HEK293 (cell line): ENCODE measurements around the gene METTL16.
A peak's percentile ranks its signal among the peaks of the same experiment; 100 is the strongest.
"Not testable (repeated sequence)": the region's sequence is repeated elsewhere in the genome, so short reads cannot be mapped to it uniquely, and the experiment has no call there.

Experiments
- CTCF ChIA-PET: fragments of 350-600 bp; formaldehyde crosslinking; extraction: SDS; loops from one replicate; lab custom pipeline; 2021; ENCODE audit warnings: antibody characterized with exemption; lab: Yijun Ruan, JAX
- POLR2A ChIA-PET: fragments of 300-600 bp; formaldehyde crosslinking; extraction: SDS; loops from one replicate; lab custom pipeline; 2020; ENCODE audit warnings: antibody characterized with exemption, inconsistent platforms; lab: Yijun Ruan, JAX
- H3K27ac ChIP-seq: fragments of 200-500 bp; sonication (Bioruptor generic); 2 replicates; pipeline ENCODE4 v1.5.1; 2014; ENCODE audit warnings: low read depth, low read length, control low read depth, inconsistent platforms; ENCODE audit errors: extremely low read depth
- H3K36me3 ChIP-seq, 2 experiments: fragments of 200-500 bp in 1 of 2; sonication (Bioruptor generic) in 1 of 2; 1 replicate in 1 of 2; 2 replicates in 1 of 2; pipeline ENCODE4 v1.5.1; 2014 to 2017; ENCODE audit warnings: inconsistent platforms in 2 of 2, low read length in 2 of 2; ENCODE audit not compliant: control insufficient read depth in 2 of 2, insufficient read depth in 1 of 2
- H3K4me1 ChIP-seq: fragments of 200-500 bp; sonication (Bioruptor generic); 2 replicates; pipeline ENCODE4 v1.5.1; 2014; ENCODE audit warnings: mild to moderate bottlenecking, low read length, inconsistent platforms; ENCODE audit not compliant: control insufficient read depth, insufficient read depth
- H3K4me3 ChIP-seq: 2 replicates; pipeline ENCODE4 v1.5.1; 2011; ENCODE audit warnings: low read depth, mild to moderate bottlenecking, control low read depth, low read length, moderate library complexity
- H3K9me3 ChIP-seq: fragments of 200-500 bp; sonication (Bioruptor generic); 2 replicates; pipeline ENCODE4 v1.5.1; 2014; ENCODE audit warnings: low read depth, low read length, inconsistent platforms; ENCODE audit not compliant: control insufficient read depth, insufficient read depth
- GFI1B ChIP-seq: fragments of 450-650 bp; formaldehyde crosslinking; IDR thresholded peaks from 2 replicates; pipeline ENCODE4 v1.5.1; 2016; ENCODE audit warnings: missing biosample characterization, missing genetic modification characterization
- ZBTB1 ChIP-seq: fragments of 450-650 bp; formaldehyde crosslinking; IDR thresholded peaks from 2 replicates; pipeline ENCODE4 v1.5.1; 2016; ENCODE audit warnings: missing biosample characterization, missing genetic modification characterization
- ZBTB8A ChIP-seq: fragments of 450-650 bp; formaldehyde crosslinking; IDR thresholded peaks from 2 replicates; pipeline ENCODE4 v1.5.1; 2016; ENCODE audit warnings: missing biosample characterization, missing genetic modification characterization
- ZNF146 ChIP-seq: fragments of 450-650 bp; formaldehyde crosslinking; IDR thresholded peaks from 2 replicates; pipeline ENCODE4 v1.5.1; 2016; ENCODE audit warnings: missing biosample characterization, missing genetic modification characterization
- ZNF157 ChIP-seq: fragments of 450-650 bp; formaldehyde crosslinking; IDR thresholded peaks from 2 replicates; pipeline ENCODE4 v1.5.1; 2016; ENCODE audit warnings: missing biosample characterization, missing genetic modification characterization
- ZNF404 ChIP-seq: fragments of 450-650 bp; formaldehyde crosslinking; IDR thresholded peaks from 2 replicates; pipeline ENCODE4 v1.5.1; 2017; ENCODE audit warnings: missing biosample characterization, missing genetic modification characterization
- ZNF423 ChIP-seq: fragments of 450-650 bp; formaldehyde crosslinking; IDR thresholded peaks from 2 replicates; pipeline ENCODE4 v1.5.1; 2016; ENCODE audit warnings: missing biosample characterization, missing genetic modification characterization
- ZNF555 ChIP-seq: fragments of 450-650 bp; formaldehyde crosslinking; conservative IDR thresholded peaks from 2 replicates; pipeline ENCODE4 v1.5.1; 2017; ENCODE audit warnings: missing biosample characterization, mild to moderate bottlenecking, missing genetic modification characterization, inconsistent platforms
- ZNF585B ChIP-seq: fragments of 450-650 bp; formaldehyde crosslinking; IDR thresholded peaks from 2 replicates; pipeline ENCODE4 v1.5.1; 2016; ENCODE audit warnings: missing biosample characterization, missing genetic modification characterization
- ZNF660 ChIP-seq: fragments of 450-650 bp; IDR thresholded peaks from 2 replicates; pipeline ENCODE4 v1.5.1; 2018; ENCODE audit warnings: missing biosample characterization, mild to moderate bottlenecking, missing genetic modification characterization
- ZNF677 ChIP-seq: fragments of 450-650 bp; IDR thresholded peaks from 2 replicates; pipeline ENCODE4 v1.5.0; 2018; ENCODE audit warnings: missing biosample characterization, mild to moderate bottlenecking, missing genetic modification characterization, moderate library complexity
- TF ChIP-seq, protein P1 (sequence below): fragments of 450-650 bp; formaldehyde crosslinking; IDR thresholded peaks from 2 replicates; pipeline ENCODE4 v1.5.1; 2016; ENCODE audit warnings: missing biosample characterization, missing genetic modification characterization, borderline replicate concordance
- TF ChIP-seq, protein P2 (sequence below): fragments of 450-650 bp; formaldehyde crosslinking; IDR thresholded peaks from 2 replicates; pipeline ENCODE4 v1.5.1; 2017; ENCODE audit warnings: missing biosample characterization, missing genetic modification characterization
- TF ChIP-seq, protein P3 (sequence below): IDR thresholded peaks from 2 replicates; pipeline ENCODE4 v1.6.1; 2011; ENCODE audit warnings: mild to moderate bottlenecking, low read depth, low read length, borderline replicate concordance
- TF ChIP-seq, protein P4 (sequence below): fragments of 450-650 bp; formaldehyde crosslinking; IDR thresholded peaks from 2 replicates; pipeline ENCODE4 v1.5.1; 2016; ENCODE audit warnings: missing biosample characterization, missing genetic modification characterization

Gene METTL16

DNA sequence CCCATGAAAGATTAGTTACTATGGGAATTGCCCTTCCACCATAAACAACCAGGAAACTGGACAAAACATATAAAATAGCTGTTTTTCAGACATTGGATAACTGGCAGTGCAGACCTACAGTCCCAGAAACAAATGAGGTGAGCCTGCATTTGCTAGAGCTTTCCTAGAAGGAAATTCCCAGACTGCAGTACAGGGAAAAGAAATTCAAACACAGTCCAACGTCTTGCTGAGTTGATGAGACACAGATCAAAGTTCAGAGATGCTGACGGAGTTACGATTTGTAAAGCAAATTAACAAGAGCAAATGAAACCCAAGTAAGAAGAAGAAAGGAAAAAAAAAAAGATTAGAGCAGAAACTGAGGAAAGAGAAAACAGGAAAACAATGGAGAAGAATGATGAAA lies 69.5 kb downstream of the METTL16 start (continued):
- TF ChIP-seq, protein P1, sequence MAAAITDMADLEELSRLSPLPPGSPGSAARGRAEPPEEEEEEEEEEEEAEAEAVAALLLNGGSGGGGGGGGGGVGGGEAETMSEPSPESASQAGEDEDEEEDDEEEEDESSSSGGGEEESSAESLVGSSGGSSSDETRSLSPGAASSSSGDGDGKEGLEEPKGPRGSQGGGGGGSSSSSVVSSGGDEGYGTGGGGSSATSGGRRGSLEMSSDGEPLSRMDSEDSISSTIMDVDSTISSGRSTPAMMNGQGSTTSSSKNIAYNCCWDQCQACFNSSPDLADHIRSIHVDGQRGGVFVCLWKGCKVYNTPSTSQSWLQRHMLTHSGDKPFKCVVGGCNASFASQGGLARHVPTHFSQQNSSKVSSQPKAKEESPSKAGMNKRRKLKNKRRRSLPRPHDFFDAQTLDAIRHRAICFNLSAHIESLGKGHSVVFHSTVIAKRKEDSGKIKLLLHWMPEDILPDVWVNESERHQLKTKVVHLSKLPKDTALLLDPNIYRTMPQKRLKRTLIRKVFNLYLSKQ (tag by site-specific recombination), result no peak

DNA sequence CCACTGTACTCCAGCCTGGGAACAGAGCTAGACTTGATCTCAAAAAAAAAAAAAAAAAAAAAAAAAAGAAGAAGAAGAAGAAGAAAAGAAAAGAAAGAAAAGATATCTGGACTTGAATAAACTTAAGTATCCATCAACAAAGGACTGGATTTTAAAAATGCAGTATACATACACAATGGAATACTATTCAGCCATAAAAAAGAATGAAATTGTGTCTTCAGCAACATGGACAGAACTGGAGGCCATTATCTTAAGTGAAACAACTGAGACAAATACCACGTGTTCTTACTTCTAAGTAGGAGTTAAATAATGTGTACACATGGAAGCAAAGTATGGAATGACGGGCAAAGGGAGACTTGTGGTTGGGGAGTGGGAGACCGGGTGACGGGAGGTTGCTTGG lies 70.8 kb downstream of the METTL16 start:
- H3K36me3 ChIP-seq, result peaks cover 42 to 49% of the 10 kb centered on the region in 2 experiments
- H3K4me1 ChIP-seq, result no peaks in the 10 kb centered on the region
- ChIA-PET CTCF (interaction anchor here (1.1 kb wide), 1 partner anchor 235 kb away, joined by 3 read pairs; no protein-coding TSS in a partner anchor), POLR2A (no interaction called here)
- no peaks in the 10 kb centered on the region; the same call in 1 of the 2 replicates for H3K9me3 ChIP-seq
- H3K27ac ChIP-seq, result no peak overlapping the region
- peak; percentile 94 for TF ChIP-seq ZNF146 (tag by site-specific recombination)
- TF ChIP-seq ZNF585B (tag by site-specific recombination), result no peak
- TF ChIP-seq ZNF157 (tag by site-specific recombination), result no peak
- no peak for TF ChIP-seq ZNF404
- TF ChIP-seq GFI1B (tag by site-specific recombination), result no peak
- no peak for TF ChIP-seq ZNF677
- no peak for TF ChIP-seq ZBTB1
- no peak for TF ChIP-seq ZBTB8A (tag by site-specific recombination)
- TF ChIP-seq, protein P1 (tag by site-specific recombination), result no peak
- TF ChIP-seq ZNF423 (tag by site-specific recombination), result no peak
- no peak for TF ChIP-seq ZNF660 (tag by site-specific recombination)
- TF ChIP-seq, protein P2, sequence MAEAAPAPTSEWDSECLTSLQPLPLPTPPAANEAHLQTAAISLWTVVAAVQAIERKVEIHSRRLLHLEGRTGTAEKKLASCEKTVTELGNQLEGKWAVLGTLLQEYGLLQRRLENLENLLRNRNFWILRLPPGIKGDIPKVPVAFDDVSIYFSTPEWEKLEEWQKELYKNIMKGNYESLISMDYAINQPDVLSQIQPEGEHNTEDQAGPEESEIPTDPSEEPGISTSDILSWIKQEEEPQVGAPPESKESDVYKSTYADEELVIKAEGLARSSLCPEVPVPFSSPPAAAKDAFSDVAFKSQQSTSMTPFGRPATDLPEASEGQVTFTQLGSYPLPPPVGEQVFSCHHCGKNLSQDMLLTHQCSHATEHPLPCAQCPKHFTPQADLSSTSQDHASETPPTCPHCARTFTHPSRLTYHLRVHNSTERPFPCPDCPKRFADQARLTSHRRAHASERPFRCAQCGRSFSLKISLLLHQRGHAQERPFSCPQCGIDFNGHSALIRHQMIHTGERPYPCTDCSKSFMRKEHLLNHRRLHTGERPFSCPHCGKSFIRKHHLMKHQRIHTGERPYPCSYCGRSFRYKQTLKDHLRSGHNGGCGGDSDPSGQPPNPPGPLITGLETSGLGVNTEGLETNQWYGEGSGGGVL, result no peak
- TF ChIP-seq, protein P3, sequence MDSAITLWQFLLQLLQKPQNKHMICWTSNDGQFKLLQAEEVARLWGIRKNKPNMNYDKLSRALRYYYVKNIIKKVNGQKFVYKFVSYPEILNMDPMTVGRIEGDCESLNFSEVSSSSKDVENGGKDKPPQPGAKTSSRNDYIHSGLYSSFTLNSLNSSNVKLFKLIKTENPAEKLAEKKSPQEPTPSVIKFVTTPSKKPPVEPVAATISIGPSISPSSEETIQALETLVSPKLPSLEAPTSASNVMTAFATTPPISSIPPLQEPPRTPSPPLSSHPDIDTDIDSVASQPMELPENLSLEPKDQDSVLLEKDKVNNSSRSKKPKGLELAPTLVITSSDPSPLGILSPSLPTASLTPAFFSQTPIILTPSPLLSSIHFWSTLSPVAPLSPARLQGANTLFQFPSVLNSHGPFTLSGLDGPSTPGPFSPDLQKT, result no peak
- TF ChIP-seq, protein P4, sequence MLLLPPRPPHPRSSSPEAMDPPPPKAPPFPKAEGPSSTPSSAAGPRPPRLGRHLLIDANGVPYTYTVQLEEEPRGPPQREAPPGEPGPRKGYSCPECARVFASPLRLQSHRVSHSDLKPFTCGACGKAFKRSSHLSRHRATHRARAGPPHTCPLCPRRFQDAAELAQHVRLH, result 0 out of 2 replicates have a peak, but pooled peaks have one; percentile 10
- no peak for TF ChIP-seq ZNF555 (tag by site-specific recombination)
- H3K4me3 ChIP-seq, result no peak overlapping the region

DNA sequence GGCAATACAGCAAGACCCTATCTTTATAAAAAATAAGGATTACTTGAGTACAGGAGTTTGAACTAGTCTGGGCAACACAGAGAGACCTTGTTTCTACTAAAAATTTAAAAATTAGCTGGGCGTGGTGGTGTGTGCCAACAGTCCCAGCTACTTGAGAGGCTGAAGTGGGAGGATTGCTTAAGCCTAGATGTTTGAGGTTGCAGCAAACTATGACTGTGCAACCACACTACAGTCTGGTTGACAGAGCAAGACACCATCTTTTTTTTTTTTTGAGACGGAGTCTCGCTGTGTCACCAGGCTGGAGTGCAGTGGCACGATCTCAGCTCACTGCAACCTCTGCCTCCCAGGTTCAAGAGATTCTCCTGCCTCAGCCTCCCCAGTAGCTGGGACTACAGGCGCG lies 71.7 kb downstream of the METTL16 start:
- CTCF ChIA-PET, POLR2A ChIA-PET, H3K9me3 ChIP-seq, H3K4me3 ChIP-seq, H3K27ac ChIP-seq, H3K4me1 ChIP-seq: not testable (repeated sequence)
- peaks cover 42 to 49% of the 10 kb centered on the region in 2 experiments for H3K36me3 ChIP-seq
